ENCODE data around the gene ARNT2.

DNA sequence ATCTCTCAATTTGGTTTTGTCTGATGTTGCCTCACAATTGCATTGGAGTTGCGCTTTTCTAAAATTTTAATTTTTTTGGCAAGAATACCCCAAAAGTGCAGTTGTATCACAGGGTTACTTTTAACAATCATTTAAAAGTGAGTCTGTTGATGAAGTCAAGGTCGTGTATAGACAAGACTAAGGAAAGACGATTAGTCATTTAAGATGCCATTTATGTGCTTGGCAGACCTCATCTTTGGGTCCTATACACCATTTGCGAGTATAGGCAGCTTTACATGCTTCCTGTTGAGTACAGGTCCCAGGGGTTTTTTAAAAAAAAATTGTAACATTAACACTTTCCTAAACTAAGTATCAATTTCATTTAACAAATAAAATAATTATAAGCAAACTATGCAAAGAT, 12.5 kb downstream of the ARNT2 start:
- TF ChIP-seq POLR2A (IDR thresholded peaks at IDR 0.05) (no peak), POLR2AphosphoS5 (IDR thresholded peaks at IDR 0.05) (no peak)
